Subcutaneous adipose tissue (tissue), 4 donors: Measurements from ENCODE around the gene CDKN2B. TPM values are rescaled to one million over a fixed set of nuclear protein-coding genes. Genes with fewer than 3 reads are reported as not detected.

Source experiments
- total RNA-seq, 4 donors: library from RNA; depleted of rRNA; stranded (reverse); fragments of >200 nt; gene quantifications; one replicate each; pipeline ENCODE4 v1.1.0, GENCODE V29; 2016
- TF ChIP-seq, protein P1 (sequence below): fragments of 450-650 bp; IDR thresholded peaks from one replicate; pipeline ENCODE4 v1.5.1; 2016; ENCODE audit warnings: low read depth, mild to moderate bottlenecking, control low read depth, antibody characterized with exemption, moderate library complexity

Gene CDKN2B
- total RNA-seq, 4 donors from 2014 or later: 29.8 to 95.4 (median 65.4) TPM

DNA sequence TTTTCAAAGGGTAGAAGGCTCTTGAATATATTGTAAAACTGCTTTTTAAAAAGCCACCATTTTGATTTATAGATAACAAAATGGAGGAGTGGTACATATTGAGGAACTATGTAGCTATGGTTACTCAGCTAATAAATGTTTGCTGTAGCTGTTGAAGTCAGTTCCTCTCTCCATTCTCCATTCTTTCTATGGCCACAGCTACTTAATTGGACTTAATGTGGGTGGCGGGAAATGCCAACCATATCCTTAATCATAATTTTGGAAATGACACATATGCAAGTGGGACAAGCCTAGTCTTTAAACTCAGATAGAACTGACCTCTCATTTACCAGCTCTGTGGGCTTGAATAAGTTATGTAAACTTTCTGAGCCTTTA is 25.6 kb downstream of the CDKN2B start:
- TF ChIP-seq, protein P1, sequence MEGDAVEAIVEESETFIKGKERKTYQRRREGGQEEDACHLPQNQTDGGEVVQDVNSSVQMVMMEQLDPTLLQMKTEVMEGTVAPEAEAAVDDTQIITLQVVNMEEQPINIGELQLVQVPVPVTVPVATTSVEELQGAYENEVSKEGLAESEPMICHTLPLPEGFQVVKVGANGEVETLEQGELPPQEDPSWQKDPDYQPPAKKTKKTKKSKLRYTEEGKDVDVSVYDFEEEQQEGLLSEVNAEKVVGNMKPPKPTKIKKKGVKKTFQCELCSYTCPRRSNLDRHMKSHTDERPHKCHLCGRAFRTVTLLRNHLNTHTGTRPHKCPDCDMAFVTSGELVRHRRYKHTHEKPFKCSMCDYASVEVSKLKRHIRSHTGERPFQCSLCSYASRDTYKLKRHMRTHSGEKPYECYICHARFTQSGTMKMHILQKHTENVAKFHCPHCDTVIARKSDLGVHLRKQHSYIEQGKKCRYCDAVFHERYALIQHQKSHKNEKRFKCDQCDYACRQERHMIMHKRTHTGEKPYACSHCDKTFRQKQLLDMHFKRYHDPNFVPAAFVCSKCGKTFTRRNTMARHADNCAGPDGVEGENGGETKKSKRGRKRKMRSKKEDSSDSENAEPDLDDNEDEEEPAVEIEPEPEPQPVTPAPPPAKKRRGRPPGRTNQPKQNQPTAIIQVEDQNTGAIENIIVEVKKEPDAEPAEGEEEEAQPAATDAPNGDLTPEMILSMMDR: no peak

DNA sequence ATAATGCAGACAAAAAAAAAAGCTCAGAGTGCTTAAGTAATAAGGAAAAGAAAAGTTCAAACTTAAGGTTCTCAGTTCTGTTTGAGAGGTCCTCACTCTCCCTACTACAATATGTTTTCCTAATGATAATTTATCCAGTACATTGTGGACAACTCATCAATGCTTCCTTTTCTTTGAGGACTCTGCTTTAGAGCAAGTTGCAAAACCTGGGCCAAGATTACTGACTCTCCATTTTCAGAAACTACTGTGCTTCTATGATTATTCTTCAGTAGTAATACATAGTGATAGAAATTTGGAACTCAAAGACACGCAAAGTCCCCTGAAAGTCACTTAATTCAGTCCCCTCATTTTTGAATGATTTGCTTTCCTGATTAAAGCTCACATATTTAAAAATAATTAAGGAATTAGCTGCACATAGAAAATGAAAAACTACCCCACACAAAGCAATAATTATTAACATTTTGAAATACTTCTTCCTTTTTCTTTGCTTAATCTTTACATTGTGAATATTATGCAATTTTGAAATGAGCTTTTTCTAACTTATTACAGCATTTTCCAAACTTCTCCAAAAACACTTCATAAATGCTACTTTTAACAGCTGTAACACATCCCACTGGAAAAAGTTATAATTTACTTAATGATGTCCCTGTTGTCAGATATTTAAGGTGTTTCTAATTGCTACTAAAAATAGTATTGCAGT is 26.1 kb downstream of the CDKN2B start:
- TF ChIP-seq, protein P1: no peak

DNA sequence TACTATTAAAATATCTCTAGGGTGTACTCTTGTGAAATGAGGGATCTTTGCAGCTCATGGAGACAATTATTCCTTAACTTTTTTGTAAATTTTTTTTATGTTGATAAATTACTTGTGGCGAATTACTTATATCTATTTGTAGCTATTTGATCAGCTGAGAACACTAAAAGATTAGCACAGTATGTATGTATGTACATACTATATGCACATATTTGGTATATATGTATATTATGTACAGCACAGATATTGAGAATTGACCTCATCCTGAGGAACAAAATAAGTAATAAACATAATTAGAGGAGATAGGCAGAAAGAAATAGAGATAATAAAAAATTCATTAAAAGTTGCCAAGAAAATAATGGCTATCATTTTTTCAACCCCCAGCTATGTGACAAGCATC is 26.7 kb downstream of the CDKN2B start:
- TF ChIP-seq, protein P1: no peak

DNA sequence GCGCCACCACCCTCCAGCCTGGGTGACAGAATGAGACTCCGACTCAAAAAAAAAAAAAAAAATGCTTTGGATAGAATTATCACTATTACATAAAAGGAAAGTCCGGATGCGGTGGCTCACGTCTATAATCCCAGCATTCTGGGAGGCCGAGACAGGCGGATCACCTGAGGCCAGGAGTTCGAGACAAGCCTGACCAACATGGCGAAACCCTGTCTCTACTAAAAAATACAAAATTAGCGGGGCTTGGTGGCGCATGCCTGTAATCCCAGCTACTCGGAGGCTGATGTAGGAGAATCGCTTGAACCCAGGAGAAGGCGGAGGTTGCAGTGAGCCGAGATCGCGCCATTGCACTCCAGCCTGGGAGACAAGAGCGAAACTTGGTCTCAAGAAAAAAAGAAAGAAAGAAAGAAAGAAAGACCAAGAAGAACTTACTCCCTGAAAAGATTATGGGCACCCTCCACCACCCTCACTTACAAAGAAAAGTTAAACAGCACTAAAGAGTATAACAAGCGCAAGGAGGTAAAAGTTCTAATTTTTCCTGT is 32.7 kb downstream of the CDKN2B start:
- TF ChIP-seq, protein P1: no peak

DNA sequence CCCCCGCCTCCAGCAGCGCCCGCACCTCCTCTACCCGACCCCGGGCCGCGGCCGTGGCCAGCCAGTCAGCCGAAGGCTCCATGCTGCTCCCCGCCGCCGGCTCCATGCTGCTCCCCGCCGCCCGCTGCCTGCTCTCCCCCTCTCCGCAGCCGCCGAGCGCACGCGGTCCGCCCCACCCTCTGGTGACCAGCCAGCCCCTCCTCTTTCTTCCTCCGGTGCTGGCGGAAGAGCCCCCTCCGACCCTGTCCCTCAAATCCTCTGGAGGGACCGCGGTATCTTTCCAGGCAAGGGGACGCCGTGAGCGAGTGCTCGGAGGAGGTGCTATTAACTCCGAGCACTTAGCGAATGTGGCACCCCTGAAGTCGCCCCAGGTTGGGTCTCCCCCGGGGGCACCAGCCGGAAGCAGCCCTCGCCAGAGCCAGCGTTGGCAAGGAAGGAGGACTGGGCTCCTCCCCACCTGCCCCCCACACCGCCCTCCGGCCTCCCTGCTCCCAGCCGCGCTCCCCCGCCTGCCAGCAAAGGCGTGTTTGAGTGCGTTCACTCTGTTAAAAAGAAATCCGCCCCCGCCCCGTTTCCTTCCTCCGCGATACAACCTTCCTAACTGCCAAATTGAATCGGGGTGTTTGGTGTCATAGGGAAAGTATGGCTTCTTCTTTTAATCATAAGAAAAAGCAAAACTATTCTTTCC is 34.2 kb downstream of the CDKN2B start:
- TF ChIP-seq, protein P1: no peak

DNA sequence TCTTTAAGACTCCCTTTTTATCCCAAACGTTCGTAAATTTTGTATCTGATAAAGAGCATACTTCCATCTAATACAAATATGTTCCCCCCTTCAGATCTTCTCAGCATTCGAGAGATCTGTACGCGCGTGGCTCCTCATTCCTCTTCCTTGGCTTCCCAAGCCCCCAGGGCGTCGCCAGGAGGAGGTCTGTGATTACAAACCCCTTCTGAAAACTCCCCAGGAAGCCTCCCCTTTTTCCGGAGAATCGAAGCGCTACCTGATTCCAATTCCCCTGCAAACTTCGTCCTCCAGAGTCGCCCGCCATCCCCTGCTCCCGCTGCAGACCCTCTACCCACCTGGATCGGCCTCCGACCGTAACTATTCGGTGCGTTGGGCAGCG is 34.8 kb downstream of the CDKN2B start:
- TF ChIP-seq, protein P1: no peak

DNA sequence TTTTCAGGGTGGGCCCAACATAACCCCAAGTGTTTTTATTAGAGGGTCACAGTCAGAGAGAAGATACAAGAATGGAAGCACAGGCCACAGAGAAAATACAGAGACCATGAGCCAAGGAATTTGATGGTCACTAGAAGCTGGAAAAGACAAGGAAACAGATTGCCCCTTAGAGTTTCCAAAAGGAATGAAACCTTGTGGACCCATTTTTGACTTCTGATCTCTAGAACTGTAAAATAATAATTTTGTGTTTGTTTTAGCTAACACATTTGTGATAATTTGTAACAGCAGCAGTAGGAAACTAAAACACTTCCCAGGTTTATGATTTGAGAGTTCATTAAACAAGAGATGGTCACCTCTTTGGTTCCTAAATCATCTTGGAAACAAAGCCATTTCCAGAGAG is 36.7 kb downstream of the CDKN2B start:
- TF ChIP-seq, protein P1: no peak
